GM18909 (cell line): ENCODE measurements around the gene SLC34A1.
"Not testable (repeated sequence)": the region's sequence is repeated elsewhere in the genome, so short reads cannot be mapped to it uniquely, and the experiment has no call there.

Experiments used
- ATAC-seq: cut with Tn5 transposase; IDR thresholded peaks from one replicate; pipeline ENCODE4 v1.9.1; 2021; ENCODE audit warnings: mild to moderate bottlenecking; ENCODE audit not compliant: unreplicated experiment, poor library complexity

Gene SLC34A1

DNA sequence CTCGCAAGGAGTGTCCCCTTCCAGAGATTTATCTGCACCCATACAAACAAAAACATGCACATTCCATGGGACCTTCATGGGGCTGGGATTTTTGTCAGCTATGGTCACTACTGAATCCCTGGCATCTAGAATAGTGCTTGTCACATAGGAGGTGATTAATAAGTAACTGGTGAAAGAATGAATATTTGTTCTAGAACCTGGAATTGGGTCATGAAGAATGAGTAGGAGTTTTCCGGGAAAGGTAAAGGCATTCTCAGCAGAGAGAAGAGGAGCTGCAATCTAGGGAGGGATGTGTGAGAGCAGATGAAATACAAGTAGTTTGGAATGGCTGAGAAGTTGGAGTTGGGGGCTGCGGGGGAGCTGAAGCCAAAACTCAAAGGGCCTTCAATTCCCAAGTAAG is 30.0 kb upstream of the SLC34A1 start:
- ATAC-seq = no peak

- ATAC-seq = no peak
Observed at GRCh38 chr5:177354711-177355110, 29.5 kb upstream of the SLC34A1 start.

- ATAC-seq = no peak
Observed at GRCh38 chr5:177355162-177355867, 28.9 kb upstream of the SLC34A1 start.

- ATAC-seq = no peak
Observed at GRCh38 chr5:177355868-177356168, 28.4 kb upstream of the SLC34A1 start.

- no peak for ATAC-seq
Observed at GRCh38 chr5:177356746-177357145, 27.5 kb upstream of the SLC34A1 start.

DNA sequence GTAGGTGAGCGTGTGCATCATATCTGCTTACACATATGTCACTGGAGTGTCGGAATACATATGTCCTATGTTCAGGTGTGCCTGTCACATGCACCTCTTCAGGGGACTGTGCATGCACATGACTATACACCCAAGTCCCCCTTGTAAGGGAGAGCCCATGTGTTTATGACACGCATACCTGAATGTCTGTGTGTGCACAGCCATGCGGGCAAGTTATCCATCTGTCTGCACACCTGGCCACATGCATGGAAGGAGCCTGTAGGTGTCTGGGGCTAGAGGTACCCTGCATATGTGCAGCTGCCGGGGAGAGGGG is 27.1 kb upstream of the SLC34A1 start:
- no peak for ATAC-seq

- peak; percentile 86 for ATAC-seq
Observed at GRCh38 chr5:177357459-177358351, 26.5 kb upstream of the SLC34A1 start, which contains the start of gene RGS14. RGS14 (plus strand) TSS chr5:177357924; CDS start chr5:177358025, 101 bp downstream.

DNA sequence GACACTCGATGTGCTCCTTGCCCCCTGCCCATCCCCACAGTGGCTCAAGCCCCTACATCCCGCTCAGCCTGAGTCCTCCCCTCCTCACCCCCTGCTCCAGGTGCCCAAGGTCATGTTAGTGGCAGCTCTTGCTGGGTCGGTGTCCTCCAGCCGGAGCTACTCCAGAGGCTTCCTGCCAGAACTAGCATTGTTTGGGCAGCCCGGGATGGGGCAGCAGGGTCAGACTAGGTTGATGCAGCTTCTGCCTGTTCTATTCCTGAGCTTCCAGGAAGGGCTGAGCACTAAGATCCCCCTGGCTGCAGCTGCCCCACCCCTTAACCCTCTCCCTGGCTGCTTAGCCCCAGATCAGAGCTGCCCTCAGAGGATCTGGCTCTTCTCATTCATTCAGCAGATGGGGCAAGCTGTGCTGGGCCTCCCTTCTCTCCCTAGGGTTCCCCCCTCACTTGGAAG is 25.8 kb upstream of the SLC34A1 start:
- no peak for ATAC-seq

GRCh38 chr5:177359451-177359851 is 24.8 kb upstream of the SLC34A1 start:
- ATAC-seq = no peak

DNA sequence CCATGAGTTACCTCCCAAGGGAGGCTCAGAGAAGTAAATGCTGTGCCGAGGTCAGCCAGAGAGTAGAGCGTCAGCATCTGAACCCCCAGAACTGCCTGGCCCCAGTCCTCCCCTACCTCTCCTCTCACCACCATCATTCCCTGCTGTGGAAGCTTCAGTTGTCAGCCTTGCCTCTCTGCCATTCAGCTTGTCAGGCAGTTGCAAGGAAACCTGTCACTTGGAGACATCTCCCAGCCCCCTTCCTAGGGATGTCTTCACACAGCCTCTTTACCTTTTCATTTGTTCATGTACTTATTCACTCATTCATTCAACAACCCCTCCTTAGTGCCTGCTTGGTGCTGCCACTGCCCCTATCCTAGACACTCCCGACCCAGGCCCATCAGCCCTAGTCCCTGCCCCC is 24.4 kb upstream of the SLC34A1 start:
- no peak for ATAC-seq

- not testable (repeated sequence) for ATAC-seq
Observed at GRCh38 chr5:177360740-177361139, 23.5 kb upstream of the SLC34A1 start.

DNA sequence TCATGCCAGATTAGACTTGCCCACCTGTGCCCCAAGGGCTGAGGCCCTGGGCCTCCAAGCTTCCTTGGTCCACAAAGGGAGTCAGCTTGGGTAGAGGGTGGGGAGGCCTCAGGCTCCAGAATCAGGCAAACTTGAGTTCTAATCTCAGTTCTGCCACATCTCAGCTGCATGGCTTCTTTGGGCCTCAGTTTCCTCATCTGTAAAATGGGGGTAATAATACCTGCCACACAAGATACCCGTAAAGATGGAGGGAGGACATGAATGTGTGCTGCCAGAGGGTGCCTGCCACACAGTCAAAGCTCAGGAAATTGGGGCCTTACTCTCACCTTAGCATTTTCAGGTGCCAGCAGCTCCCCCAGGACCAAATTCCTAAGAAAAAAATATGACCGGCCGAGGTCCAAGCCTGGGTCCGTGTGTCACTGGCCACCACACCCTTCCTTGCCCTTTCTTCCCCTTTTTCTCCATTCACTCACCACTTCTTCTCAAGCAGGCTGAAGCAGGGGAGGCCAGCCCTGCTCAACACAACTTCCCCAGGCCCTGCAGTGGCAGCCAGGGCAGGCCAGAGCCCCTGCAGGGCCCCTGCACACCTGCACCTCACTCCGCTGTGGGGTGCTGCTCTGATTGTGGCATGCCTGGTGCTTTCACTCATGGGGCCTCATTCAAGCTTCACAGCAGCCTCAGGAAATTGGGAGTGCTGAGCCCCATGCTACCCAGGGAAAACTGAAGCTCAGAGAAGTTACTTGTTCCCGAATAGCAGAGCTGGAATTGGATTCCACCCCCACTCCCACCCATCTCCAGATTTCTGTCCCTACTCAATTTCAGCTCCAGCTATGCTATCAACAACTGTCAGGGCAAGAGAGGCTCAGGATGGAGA is 22.6 kb upstream of the SLC34A1 start:
- ATAC-seq = no peak

- ATAC-seq = no peak
Observed at GRCh38 chr5:177362292-177362609, 22.0 kb upstream of the SLC34A1 start.

DNA sequence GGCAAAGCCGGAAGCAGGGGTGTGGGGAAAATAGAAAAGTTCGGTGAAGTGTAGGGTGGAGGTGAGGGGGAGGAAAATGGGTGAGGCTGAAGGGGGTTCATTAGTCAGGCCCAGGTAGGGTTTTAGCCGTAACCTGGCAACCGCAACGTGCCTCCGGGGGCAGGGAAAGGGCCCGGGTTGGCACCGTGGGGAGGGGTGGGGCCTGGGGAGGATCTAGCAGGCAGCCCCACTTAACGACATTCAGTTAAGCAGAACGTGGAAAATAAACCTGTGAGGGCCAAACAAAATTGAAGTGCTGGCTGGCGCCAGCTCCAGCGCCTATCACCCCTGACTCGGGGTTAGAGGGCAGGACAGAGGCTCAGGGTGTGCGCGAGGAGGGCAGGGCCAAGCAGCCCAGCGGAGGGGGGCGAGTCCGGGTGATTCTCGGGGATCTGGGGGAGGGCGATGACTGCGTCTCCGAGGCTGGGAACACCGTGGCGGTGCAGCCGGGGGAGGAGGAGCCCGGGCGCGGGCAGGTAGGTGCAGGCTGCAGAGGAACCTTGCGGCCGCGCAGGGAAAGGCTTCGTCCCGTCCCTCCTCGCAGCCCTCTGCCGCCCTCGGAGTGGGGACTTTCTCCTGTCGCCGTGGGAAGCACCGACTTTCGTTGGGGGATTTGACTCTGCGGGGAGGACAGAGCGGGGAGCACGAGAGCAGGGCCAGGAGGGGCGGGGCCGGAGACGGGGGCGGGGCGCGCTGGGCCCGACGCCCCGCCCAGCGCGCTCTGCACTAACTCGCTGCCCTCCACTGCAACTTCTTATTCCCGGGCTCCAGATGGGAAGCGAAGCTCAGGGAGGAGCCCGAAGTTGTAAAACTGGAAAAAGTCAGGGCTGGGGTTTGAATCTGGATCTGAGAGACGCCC is 21.4 kb upstream of the SLC34A1 start:
- ATAC-seq = peak; percentile 36

DNA sequence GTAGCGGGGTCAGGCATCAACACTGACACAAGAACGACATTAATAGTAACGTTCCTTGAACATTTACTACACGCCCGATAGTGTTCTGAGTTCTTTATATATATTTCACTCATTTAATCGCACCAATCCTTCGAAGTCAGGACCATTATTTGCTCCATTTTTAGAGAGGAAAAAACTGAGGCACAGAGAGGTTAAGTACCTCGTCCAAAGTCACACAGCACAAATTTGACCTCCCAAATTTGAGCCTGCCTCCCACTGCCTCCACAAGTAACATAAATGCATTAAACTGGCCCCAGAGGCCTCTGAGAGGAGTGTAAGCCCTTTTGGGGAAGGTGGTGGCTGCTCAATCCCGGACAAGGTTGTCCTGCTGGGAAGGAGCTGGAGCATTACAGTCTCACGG is 20.7 kb upstream of the SLC34A1 start:
- ATAC-seq = no peak

GRCh38 chr5:177364159-177364962 is 19.9 kb upstream of the SLC34A1 start:
- no peak for ATAC-seq

GRCh38 chr5:177365845-177366527 is 18.2 kb upstream of the SLC34A1 start:
- no peak for ATAC-seq

GRCh38 chr5:177366528-177367322 is 17.5 kb upstream of the SLC34A1 start:
- no peak for ATAC-seq
